ENCODE measurements around the gene XPO6. TPM values are rescaled to one million over a fixed set of nuclear protein-coding genes. Genes with fewer than 3 reads are reported as not detected.

Gene XPO6
- total RNA-seq, 5 donors from 2014 or later (not counting 1 experiment from before 2014, with no cell fraction given): 355 to 403 (median 391) TPM

GRCh38 chr16:28108590-28109247, 103.0 kb downstream of the XPO6 start:
- WGBS (ENCODE audit: insufficient coverage): 83% methylated on average over 8 of the region's 12 CpGs
- Histone ChIP-seq H3K27me3 (replicated peaks in 1 of 2; ENCODE audit: control insufficient read depth in 2 of 2, extremely low read depth in 1 of 2, insufficient read depth in 2 of 2, low read length in 1 of 2) (no peaks in the 10 kb centered on the region), H3K4me3 (ENCODE audit: control insufficient read depth in 1 of 2, extremely low read depth in 1 of 2, low read length in 1 of 2) (no peak overlapping the region), H3K27ac (ENCODE audit: low read length) (no peak overlapping the region), H3K4me1 (ENCODE audit: control insufficient read depth in 1 of 2, extremely low read depth in 1 of 2, insufficient read depth in 2 of 2, low read length in 2 of 2) (peaks cover 0 to 4% of the 10 kb centered on the region in 2 experiments), H3K9me3 (no peaks in the 10 kb centered on the region), H3K36me3 (ENCODE audit: control insufficient read depth in 2 of 2, extremely low read depth in 1 of 2, insufficient read depth in 1 of 2, low read length in 1 of 2) (peaks cover 29 to 96% of the 10 kb centered on the region in 2 donors)
- CTCF ChIA-PET: no interaction called here
- Mint-ChIP-seq H3K27ac (no peak overlapping the region), H3K27me3 (no peaks in the 10 kb centered on the region), H3K9me3 (no peaks in the 10 kb centered on the region), H3K4me3 (no peak overlapping the region), H3K36me3 (peaks cover 74% of the 10 kb centered on the region), H3K4me1 (peaks cover 11 to 18% (median 12%) of the 10 kb centered on the region in 3 donors)
- ATAC-seq (replicated peaks in 1 of 4): no peak
- DNase-seq: no peak
- POLR2A ChIA-PET: no interaction called here

GRCh38 chr16:28107232-28107631, 104.5 kb downstream of the XPO6 start:
- H3K36me3 ChIP-seq (ENCODE audit: control insufficient read depth in 2 of 2, extremely low read depth in 1 of 2, insufficient read depth in 1 of 2, low read length in 1 of 2): peaks cover 26 to 96% of the 10 kb centered on the region in 2 donors
- no peaks in the 10 kb centered on the region for H3K27me3 ChIP-seq (replicated peaks in 1 of 2; ENCODE audit: control insufficient read depth in 2 of 2, extremely low read depth in 1 of 2, insufficient read depth in 2 of 2, low read length in 1 of 2)
- peaks cover 0 to 4% of the 10 kb centered on the region in 2 experiments for H3K4me1 ChIP-seq (ENCODE audit: control insufficient read depth in 1 of 2, extremely low read depth in 1 of 2, insufficient read depth in 2 of 2, low read length in 2 of 2)
- no peaks in the 10 kb centered on the region for H3K9me3 ChIP-seq
- H3K27ac Mint-ChIP-seq: no peak overlapping the region
- H3K4me1 Mint-ChIP-seq: peaks cover 5 to 18% (median 12%) of the 10 kb centered on the region in 3 donors
- H3K4me3 Mint-ChIP-seq: no peak overlapping the region
- ChIA-PET POLR2A (interaction anchor here in 1 of 2 donors (0.6 kb wide), 1 partner anchor 101 kb away, joined by 3 read pairs; no protein-coding TSS in a partner anchor), CTCF (no interaction called here)
- ATAC-seq (replicated peaks in 1 of 4) (no peak), DNase-seq (no peak)
- H3K36me3 Mint-ChIP-seq: peaks cover 77% of the 10 kb centered on the region
- no peaks in the 10 kb centered on the region for H3K9me3 Mint-ChIP-seq
- H3K27ac ChIP-seq (ENCODE audit: low read length): no peak overlapping the region
- 97% methylated on average over 5 of the region's 8 CpGs for WGBS (ENCODE audit: insufficient coverage)
- no peaks in the 10 kb centered on the region for H3K27me3 Mint-ChIP-seq
- H3K4me3 ChIP-seq (ENCODE audit: control insufficient read depth in 1 of 2, extremely low read depth in 1 of 2, low read length in 1 of 2): no peak overlapping the region

GRCh38 chr16:28106467-28107215, 105.1 kb downstream of the XPO6 start:
- Mint-ChIP-seq H3K27me3 (no peaks in the 10 kb centered on the region), H3K9me3 (no peaks in the 10 kb centered on the region), H3K27ac (no peak overlapping the region), H3K4me3 (no peak overlapping the region), H3K4me1 (peaks cover 5 to 18% (median 12%) of the 10 kb centered on the region in 3 donors), H3K36me3 (peaks cover 79% of the 10 kb centered on the region)
- no peak overlapping the region for H3K27ac ChIP-seq (ENCODE audit: low read length)
- H3K36me3 ChIP-seq (ENCODE audit: control insufficient read depth in 2 of 2, extremely low read depth in 1 of 2, insufficient read depth in 1 of 2, low read length in 1 of 2): peaks cover 26 to 96% of the 10 kb centered on the region in 2 donors
- H3K4me3 ChIP-seq (ENCODE audit: control insufficient read depth in 1 of 2, extremely low read depth in 1 of 2, low read length in 1 of 2): no peak overlapping the region
- peaks cover 0 to 4% of the 10 kb centered on the region in 2 experiments for H3K4me1 ChIP-seq (ENCODE audit: control insufficient read depth in 1 of 2, extremely low read depth in 1 of 2, insufficient read depth in 2 of 2, low read length in 2 of 2)
- H3K9me3 ChIP-seq: no peaks in the 10 kb centered on the region
- H3K27me3 ChIP-seq (replicated peaks in 1 of 2; ENCODE audit: control insufficient read depth in 2 of 2, extremely low read depth in 1 of 2, insufficient read depth in 2 of 2, low read length in 1 of 2): no peaks in the 10 kb centered on the region
- ATAC-seq (replicated peaks in 1 of 4) (no peak), DNase-seq (no peak)
- ChIA-PET CTCF (no interaction called here), POLR2A (interaction anchor here in 1 of 2 donors (0.5 to 0.6 kb wide), 2 partner anchors 15 to 101 kb away, joined by 3 read pairs; no protein-coding TSS in a partner anchor)
- no CpG with 5 or more reads among the region's 5 CpGs for WGBS (ENCODE audit: insufficient coverage)

GRCh38 chr16:28105954-28106353, 105.8 kb downstream of the XPO6 start:
- Histone ChIP-seq H3K9me3 (no peaks in the 10 kb centered on the region), H3K27me3 (replicated peaks in 1 of 2; ENCODE audit: control insufficient read depth in 2 of 2, extremely low read depth in 1 of 2, insufficient read depth in 2 of 2, low read length in 1 of 2) (no peaks in the 10 kb centered on the region), H3K4me3 (ENCODE audit: control insufficient read depth in 1 of 2, extremely low read depth in 1 of 2, low read length in 1 of 2) (no peak overlapping the region), H3K4me1 (ENCODE audit: control insufficient read depth in 1 of 2, extremely low read depth in 1 of 2, insufficient read depth in 2 of 2, low read length in 2 of 2) (peaks cover 0 to 4% of the 10 kb centered on the region in 2 experiments), H3K27ac (ENCODE audit: low read length) (no peak overlapping the region), H3K36me3 (ENCODE audit: control insufficient read depth in 2 of 2, extremely low read depth in 1 of 2, insufficient read depth in 1 of 2, low read length in 1 of 2) (peaks cover 26 to 98% of the 10 kb centered on the region in 2 donors)
- CTCF ChIA-PET: no interaction called here
- Mint-ChIP-seq H3K4me3 (no peak overlapping the region), H3K27me3 (no peaks in the 10 kb centered on the region), H3K36me3 (peaks cover 72% of the 10 kb centered on the region), H3K27ac (no peak overlapping the region), H3K4me1 (peaks cover 5 to 18% (median 10%) of the 10 kb centered on the region in 3 donors), H3K9me3 (no peaks in the 10 kb centered on the region)
- DNase-seq (no peak), ATAC-seq (replicated peaks in 1 of 4) (no peak)
- WGBS (ENCODE audit: insufficient coverage): 86% methylated on average over 2 of the region's 7 CpGs
- POLR2A ChIA-PET: interaction anchor here in 1 of 2 donors (0.5 kb wide), 1 partner anchor 14 kb away, joined by 3 read pairs; no protein-coding TSS in a partner anchor

- no peaks in the 10 kb centered on the region for H3K27me3 Mint-ChIP-seq
- ATAC-seq (replicated peaks in 1 of 4) (no peak), DNase-seq (no peak)
- no peaks in the 10 kb centered on the region for H3K9me3 Mint-ChIP-seq
- H3K27ac ChIP-seq (ENCODE audit: low read length): no peak overlapping the region
- ChIA-PET POLR2A (no interaction called here), CTCF (no interaction called here)
- H3K36me3 ChIP-seq (ENCODE audit: control insufficient read depth in 2 of 2, extremely low read depth in 1 of 2, insufficient read depth in 1 of 2, low read length in 1 of 2): peaks cover 24 to 99% of the 10 kb centered on the region in 2 donors
- H3K36me3 Mint-ChIP-seq: peaks cover 71% of the 10 kb centered on the region
- H3K4me3 Mint-ChIP-seq: no peak overlapping the region
- WGBS (ENCODE audit: insufficient coverage): 100% methylated on average over 1 of the region's 3 CpGs
- H3K4me1 Mint-ChIP-seq: peaks cover under 1 to 13% (median 5%) of the 10 kb centered on the region in 3 donors
- H3K4me1 ChIP-seq (ENCODE audit: control insufficient read depth in 1 of 2, extremely low read depth in 1 of 2, insufficient read depth in 2 of 2, low read length in 2 of 2): peaks cover 0 to 3% of the 10 kb centered on the region in 2 experiments
- H3K4me3 ChIP-seq (ENCODE audit: control insufficient read depth in 1 of 2, extremely low read depth in 1 of 2, low read length in 1 of 2): no peak overlapping the region
- no peak overlapping the region for H3K27ac Mint-ChIP-seq
- no peaks in the 10 kb centered on the region for H3K9me3 ChIP-seq
- no peaks in the 10 kb centered on the region for H3K27me3 ChIP-seq (replicated peaks in 1 of 2; ENCODE audit: control insufficient read depth in 2 of 2, extremely low read depth in 1 of 2, insufficient read depth in 2 of 2, low read length in 1 of 2)
Measured at GRCh38 chr16:28105297-28105696, 106.5 kb downstream of the XPO6 start.

GRCh38 chr16:28104404-28104803, 107.4 kb downstream of the XPO6 start:
- H3K4me3 Mint-ChIP-seq: no peak overlapping the region

More at GRCh38 chr16:28104404-28104803, 107.4 kb downstream of the XPO6 start:
- H3K4me1 ChIP-seq (ENCODE audit: control insufficient read depth in 1 of 2, extremely low read depth in 1 of 2, insufficient read depth in 2 of 2, low read length in 2 of 2): no peaks in the 10 kb centered on the region
- H3K36me3 ChIP-seq (ENCODE audit: control insufficient read depth in 2 of 2, extremely low read depth in 1 of 2, insufficient read depth in 1 of 2, low read length in 1 of 2): peaks cover 22 to 100% of the 10 kb centered on the region in 2 donors
- Mint-ChIP-seq H3K36me3 (peaks cover 67% of the 10 kb centered on the region), H3K27me3 (no peaks in the 10 kb centered on the region), H3K4me1 (peaks cover 0 to 4% (median 0%) of the 10 kb centered on the region in 3 donors), H3K9me3 (no peaks in the 10 kb centered on the region), H3K27ac (no peak overlapping the region)
- ChIA-PET POLR2A (no interaction called here), CTCF (interaction anchor here in 1 of 2 donors (0.5 kb wide), 1 partner anchor 783 kb away, joined by 3 read pairs; no protein-coding TSS in a partner anchor)
- DNase-seq (no peak), ATAC-seq (replicated peaks in 1 of 4) (no peak)
- no peaks in the 10 kb centered on the region for H3K27me3 ChIP-seq (replicated peaks in 1 of 2; ENCODE audit: control insufficient read depth in 2 of 2, extremely low read depth in 1 of 2, insufficient read depth in 2 of 2, low read length in 1 of 2)
- no peaks in the 10 kb centered on the region for H3K9me3 ChIP-seq
- H3K4me3 ChIP-seq (ENCODE audit: control insufficient read depth in 1 of 2, extremely low read depth in 1 of 2, low read length in 1 of 2): no peak overlapping the region
- no peak overlapping the region for H3K27ac ChIP-seq (ENCODE audit: low read length)
- WGBS (ENCODE audit: insufficient coverage): 96% methylated on average over 16 of the region's 16 CpGs

Measured in T-cell (primary cell).